NOMO-1 treated with DMSO at 0.1 percent for 48 hours (cell line): ENCODE results near the gene ITGA11.

ENCODE experiments used
- DNase-seq: peaks from one replicate; lab custom pipeline; 2025; ENCODE audit not compliant: unreplicated experiment; lab: John Stamatoyannopoulos, UW

The ITGA11 gene

GRCh38 chr15:68354923-68355322 lies 77.0 kb downstream of the ITGA11 start:
- DNase-seq: peak; percentile 33

DNA sequence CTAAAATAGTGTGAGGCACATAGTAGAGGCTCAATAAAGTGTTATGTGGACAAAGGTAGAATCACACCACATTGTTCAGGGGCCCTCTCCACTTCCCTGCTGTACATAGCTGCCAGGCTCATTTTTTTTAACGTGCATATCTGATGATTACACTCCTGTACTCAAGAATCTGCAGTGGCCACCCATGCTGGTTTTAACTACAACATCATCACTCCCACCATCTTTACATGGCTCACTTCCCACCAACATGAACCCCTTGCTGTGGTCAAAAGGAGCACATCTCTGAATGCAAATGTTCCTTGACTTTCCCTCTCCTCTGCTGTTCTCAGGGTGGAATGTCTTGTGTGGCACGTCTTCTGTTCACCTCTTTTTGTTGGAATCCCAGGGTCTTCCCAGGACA lies 77.7 kb downstream of the ITGA11 start:
- DNase-seq: no peak

DNA sequence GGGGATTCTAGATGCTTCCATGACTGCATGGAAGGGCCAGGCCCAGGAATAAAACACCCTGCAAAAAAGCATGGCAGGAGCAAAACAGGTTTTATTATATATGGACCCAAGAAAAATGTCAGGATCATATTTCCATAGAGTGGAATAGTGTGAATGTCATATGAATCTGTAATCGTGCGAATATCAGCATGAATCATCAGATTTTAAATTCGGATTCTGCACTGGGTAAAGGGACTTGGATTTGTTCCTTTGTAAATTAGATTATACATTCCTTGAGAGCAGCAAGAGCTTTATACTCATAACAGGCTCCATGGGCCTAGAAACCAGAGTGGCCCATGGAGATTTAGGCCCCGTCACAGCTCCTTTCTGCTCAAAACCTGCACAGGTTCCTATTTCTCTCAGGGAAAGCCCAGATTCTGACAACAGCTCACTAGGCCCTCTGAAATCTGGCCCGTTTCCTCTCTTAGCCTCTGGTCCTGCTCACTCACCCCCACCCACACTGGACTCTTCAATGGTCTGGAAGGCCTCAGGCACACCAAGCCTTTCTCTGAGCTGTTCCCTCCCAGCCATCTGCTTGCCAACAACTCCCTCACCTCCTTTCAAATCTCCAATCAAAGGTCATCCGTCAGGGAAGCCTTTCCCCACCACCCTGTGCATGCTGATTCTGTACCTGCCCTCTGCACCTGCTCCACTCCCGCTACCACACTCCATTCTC lies 78.4 kb downstream of the ITGA11 start:
- no peak for DNase-seq

GRCh38 chr15:68352401-68353062 lies 79.4 kb downstream of the ITGA11 start:
- DNase-seq: peak; percentile 84

DNA sequence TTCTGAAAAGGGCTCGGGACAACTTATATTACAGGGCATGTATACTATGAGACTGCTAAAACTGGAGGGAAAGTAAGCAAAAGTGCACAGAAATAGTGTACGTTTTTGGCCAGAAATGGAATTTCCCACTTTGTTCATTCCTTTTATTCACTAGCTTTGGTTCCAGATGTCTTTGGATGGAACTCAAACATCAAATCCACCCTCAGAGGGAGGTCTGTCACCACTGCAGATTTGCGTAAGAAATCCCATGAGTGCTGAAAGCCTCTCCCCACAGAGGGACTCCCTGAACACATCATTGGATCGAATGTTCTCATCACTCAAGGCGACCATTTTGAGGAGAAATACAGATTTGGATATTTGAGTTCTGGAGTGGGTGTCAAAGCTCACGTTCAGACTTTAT lies 82.8 kb downstream of the ITGA11 start:
- DNase-seq: no peak

- DNase-seq: no peak
Measured at GRCh38 chr15:68348606-68349005, 83.4 kb downstream of the ITGA11 start.

DNA sequence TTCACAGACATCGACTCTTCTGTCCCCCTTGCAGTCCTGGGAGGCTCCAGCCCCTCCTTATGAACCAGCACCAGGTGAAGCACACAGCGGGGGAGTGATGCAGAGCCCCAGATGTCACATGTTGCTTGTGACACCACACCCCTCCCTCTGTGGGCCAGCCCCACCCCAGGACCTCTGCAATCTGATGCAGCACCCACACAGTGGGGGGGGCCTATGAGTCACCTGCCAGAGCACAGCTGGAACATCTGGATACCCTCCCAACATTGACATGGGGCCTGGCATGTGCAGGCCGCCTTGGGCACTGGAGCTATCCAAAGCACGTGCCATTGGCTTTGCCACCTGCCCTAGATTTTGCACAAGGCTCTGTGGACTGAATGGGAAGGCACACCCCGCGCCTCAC lies 83.9 kb downstream of the ITGA11 start:
- DNase-seq: no peak

GRCh38 chr15:68347392-68347791 lies 84.6 kb downstream of the ITGA11 start:
- no peak for DNase-seq

GRCh38 chr15:68346979-68347378 lies 85.0 kb downstream of the ITGA11 start:
- DNase-seq: no peak

DNA sequence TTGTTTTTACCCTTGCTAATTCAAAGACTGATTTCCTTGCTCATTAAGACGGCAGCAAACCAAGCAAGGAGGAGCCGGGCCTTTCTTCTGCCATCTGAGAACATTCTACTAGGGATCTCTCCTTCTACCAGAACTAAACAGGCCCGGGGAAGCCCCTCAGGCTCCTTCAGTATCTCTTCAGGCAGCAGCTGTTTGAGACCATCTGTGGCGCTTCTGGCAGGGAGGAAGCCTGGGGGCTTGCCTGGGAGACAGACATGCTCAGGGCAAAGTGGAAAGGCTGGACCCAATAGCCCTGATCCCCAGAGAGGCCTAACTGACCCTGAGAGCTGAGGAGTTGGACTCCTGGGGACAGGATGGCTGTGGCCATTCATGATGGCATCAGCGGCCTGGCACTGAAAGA lies 86.5 kb downstream of the ITGA11 start:
- no peak for DNase-seq

GRCh38 chr15:68344600-68344999 lies 87.4 kb downstream of the ITGA11 start:
- no peak for DNase-seq

DNA sequence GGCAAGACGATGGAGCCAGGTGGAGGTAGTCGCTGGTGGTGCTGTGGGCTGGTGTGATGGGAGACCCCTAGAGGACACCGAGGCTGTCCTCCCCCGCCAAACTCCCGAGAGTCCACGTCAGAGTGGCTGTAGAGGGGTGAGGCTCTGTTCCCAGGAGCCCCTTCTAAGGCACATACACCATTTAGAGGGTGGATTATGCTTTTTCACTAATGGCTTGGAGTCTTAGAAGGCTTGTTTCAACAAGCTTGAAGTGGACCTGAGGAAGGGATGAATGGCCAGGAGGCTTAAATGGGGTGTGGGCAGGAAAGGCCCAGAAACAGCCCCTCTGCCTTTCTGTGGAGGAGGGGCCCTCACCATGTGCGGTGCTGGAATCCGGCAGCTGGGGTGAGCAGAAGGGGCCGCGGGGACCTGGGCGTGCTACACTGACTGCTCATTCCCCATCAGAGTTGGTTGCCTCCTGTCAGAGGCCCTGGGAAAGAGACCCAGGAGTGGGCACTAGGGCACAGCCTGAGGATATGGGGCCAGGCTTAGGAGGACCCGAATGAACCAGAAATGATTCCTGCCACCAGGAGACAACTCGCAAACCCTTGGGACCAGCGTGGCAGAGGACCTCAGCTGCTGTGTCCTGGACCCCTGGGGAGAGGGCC lies 88.3 kb downstream of the ITGA11 start:
- DNase-seq: no peak

- DNase-seq: peak; percentile 7
Measured at GRCh38 chr15:68341760-68342725, 89.9 kb downstream of the ITGA11 start.

DNA sequence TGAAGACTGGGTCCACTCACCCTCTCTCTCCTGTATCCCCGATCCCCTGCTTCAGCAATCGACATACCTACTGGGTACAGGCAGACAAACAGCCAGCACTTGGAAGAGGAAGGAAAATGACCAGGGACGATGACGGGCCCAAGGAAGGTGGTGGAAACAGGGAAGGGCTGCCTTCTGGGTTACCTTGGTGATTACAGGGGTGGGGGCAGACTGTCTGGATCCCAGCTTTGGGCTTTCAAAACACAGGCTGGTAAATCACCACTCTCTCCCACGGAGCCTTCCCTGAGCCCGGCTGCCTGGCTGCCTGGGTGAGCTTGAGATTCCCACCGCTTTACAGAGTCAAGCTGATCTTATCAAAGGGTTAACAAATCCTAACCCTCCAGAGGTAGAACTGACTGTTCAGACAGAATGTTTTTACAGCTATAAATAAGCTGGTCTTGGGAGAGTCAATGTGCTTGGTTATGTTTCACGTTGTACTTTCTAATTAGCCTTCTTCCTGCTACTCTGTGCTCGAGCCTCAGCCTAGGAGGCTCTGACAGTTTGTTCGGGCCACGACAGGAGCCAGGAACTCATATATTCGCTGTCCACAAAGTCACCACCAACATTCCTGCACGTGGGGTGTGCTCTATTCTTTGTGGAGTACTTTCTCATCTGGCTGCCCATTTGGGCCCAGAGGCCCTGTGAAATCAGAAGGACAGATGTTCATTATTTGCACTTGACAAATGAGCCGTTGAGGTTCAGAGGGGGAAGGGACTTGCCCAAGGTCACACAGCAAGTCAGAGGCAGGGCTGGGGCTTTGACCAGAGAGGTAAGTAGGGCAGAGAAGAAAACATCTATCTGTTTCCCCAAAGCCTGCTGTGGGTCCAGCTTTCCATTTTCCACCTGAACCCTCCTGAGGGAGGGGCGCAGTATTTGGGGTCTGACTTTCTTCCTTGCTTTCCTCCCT lies 91.0 kb downstream of the ITGA11 start:
- DNase-seq: no peak

DNA sequence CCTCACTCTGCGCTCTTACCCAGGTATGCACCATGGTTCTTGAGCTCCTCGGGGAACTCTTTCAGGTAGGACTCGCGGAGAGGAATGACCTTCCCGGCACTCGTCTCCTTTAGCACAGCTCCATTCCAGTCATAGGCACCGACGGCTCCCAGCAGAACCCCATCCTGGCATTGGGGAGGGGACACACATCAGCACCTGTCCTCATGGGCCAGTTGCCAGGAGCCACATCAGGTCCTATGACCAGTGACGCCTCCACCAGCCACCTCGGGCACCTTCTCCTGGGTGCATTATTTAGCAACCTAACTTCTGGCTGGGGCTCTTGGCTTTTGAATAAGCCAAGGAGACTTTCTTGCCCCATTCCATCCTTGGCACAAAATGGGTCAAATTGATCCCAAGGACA lies 92.5 kb downstream of the ITGA11 start:
- no peak for DNase-seq

DNA sequence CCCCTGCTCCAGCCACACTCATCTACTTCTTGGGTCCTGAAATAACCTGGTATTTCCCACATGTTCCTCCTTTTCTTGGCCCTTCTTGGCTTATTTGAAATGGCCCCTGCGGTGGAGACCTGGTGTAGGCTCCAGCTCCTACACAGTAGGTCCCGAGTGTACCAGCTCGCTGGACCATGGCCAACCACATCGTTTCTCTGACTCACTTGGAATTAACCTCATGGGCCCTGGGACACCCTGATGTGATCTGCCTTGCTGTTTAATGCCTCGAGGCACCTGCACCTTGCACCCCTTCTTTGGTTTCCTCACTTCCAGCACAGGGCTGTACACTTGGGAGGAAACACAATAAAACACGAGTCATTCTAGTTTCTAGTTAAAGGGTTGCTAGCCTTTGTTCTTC lies 94.1 kb downstream of the ITGA11 start:
- DNase-seq: no peak

GRCh38 chr15:68336516-68336915 lies 95.4 kb downstream of the ITGA11 start:
- DNase-seq: no peak

DNA sequence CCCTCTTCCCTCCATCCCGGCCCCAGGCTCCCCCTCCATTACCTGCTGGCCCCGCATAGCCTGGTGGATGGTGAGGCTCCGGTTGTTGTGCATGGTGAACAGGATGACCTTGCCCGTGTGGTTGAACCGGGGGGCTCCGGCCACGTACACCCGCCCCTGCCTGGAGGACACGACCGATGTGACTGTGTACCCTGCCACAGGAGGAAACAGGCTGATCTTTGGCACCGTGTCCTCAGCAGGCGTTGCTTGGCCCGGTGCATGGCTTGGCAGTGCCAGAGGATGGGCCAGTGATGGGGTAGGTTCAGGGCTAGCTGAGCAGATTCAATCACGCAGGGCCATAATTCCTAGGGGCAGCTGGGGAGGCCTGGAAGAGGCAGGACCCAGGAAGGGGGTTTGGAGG lies 96.3 kb downstream of the ITGA11 start:
- no peak for DNase-seq

DNA sequence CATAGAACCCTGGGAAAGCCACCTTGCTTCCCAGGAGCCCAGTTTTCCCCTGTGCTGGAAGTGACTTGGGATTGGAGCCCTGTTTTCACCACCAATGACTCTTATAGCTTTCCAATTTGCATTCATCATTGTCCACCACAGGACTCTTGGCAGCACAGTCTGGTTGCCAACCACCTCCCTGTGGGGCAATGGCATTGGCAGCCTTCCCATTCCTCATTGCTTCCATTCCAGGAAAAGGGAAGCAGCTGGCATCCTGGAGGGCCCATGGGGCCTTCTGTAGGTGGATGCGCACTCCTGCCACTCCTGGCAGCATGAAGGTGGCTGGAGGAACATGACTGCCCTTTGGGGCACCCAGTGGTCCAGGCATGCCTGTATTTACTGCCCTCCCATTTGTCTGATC lies 96.7 kb downstream of the ITGA11 start:
- no peak for DNase-seq

DNA sequence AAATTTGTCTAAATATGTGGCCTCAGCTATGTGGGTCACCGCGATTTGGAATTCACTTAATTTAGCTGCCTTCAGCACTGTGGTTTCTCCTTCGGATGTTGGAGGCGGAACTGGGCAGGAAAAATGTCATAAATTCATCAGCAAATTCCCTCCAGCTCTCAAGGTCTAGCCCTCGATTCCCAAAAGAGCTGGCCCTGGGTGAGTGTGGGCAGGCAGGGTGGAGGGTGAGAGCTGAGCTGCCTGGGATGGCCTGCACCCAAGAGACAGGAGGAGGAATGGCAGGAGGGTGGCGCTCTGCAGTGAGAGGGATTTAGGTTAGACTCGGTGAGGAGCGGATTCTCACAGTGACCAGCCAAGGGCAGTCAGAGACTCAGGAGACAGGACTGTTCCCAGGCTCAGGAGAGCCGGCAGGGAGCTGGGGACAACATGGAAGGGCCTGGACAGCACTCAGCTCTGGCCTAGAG lies 97.3 kb downstream of the ITGA11 start:
- DNase-seq: no peak
